Activated naive CD4-positive, alpha-beta T cell treated with anti-CD3 and anti-CD28 coated beads, Interleukin-2, amount 50 U/mL, for 24 hours (primary cell): ENCODE results near the gene UNKL.

Experiments
- H3K27ac Mint-ChIP-seq: one replicate; pipeline ENCODE4 v1.8.0; 2021; ENCODE audit warnings: mild to moderate bottlenecking, mixed read lengths
- H3K27me3 Mint-ChIP-seq: one replicate; pipeline ENCODE4 v1.8.0; 2021; ENCODE audit warnings: mixed read lengths
- H3K36me3 Mint-ChIP-seq: one replicate; pipeline ENCODE4 v1.8.0; 2021; ENCODE audit warnings: mixed read lengths
- H3K4me1 Mint-ChIP-seq: one replicate; pipeline ENCODE4 v1.8.0; 2021; ENCODE audit warnings: mixed read lengths
- H3K4me3 Mint-ChIP-seq: one replicate; pipeline ENCODE4 v1.8.0; 2021; ENCODE audit warnings: mild to moderate bottlenecking, mixed read lengths
- H3K9me3 Mint-ChIP-seq: one replicate; pipeline ENCODE4 v1.8.0; 2021; ENCODE audit warnings: mixed read lengths

The UNKL gene

GRCh38 chr16:1401758-1402154, 12.7 kb downstream of the UNKL start:
- Mint-ChIP-seq H3K9me3 (no peaks in the 10 kb centered on the region), H3K27me3 (no peaks in the 10 kb centered on the region), H3K27ac (no peak overlapping the region), H3K4me3 (no peak overlapping the region), H3K36me3 (peaks cover 7% of the 10 kb centered on the region), H3K4me1 (peaks cover 9% of the 10 kb centered on the region)

GRCh38 chr16:1401061-1401757, 13.3 kb downstream of the UNKL start:
- no peaks in the 10 kb centered on the region for H3K27me3 Mint-ChIP-seq
- no peaks in the 10 kb centered on the region for H3K9me3 Mint-ChIP-seq
- peaks cover 7% of the 10 kb centered on the region for H3K36me3 Mint-ChIP-seq
- H3K4me3 Mint-ChIP-seq = no peak overlapping the region
- H3K4me1 Mint-ChIP-seq = peaks cover 9% of the 10 kb centered on the region
- H3K27ac Mint-ChIP-seq = no peak overlapping the region

GRCh38 chr16:1398826-1399581, 15.5 kb downstream of the UNKL start:
- H3K4me3 Mint-ChIP-seq = no peak overlapping the region
- H3K36me3 Mint-ChIP-seq = peaks cover 7% of the 10 kb centered on the region
- H3K27ac Mint-ChIP-seq = no peak overlapping the region
- no peaks in the 10 kb centered on the region for H3K27me3 Mint-ChIP-seq
- H3K4me1 Mint-ChIP-seq = peaks cover 4% of the 10 kb centered on the region
- no peaks in the 10 kb centered on the region for H3K9me3 Mint-ChIP-seq

- Mint-ChIP-seq H3K9me3 (no peaks in the 10 kb centered on the region), H3K4me3 (no peak overlapping the region), H3K4me1 (peaks cover 2% of the 10 kb centered on the region), H3K36me3 (peaks cover 5% of the 10 kb centered on the region), H3K27ac (no peak overlapping the region), H3K27me3 (no peaks in the 10 kb centered on the region)
Observed at GRCh38 chr16:1398351-1398750, 16.2 kb downstream of the UNKL start.

- peaks cover 5% of the 10 kb centered on the region for H3K36me3 Mint-ChIP-seq
- H3K4me1 Mint-ChIP-seq = no peaks in the 10 kb centered on the region
- no peaks in the 10 kb centered on the region for H3K9me3 Mint-ChIP-seq
- H3K27me3 Mint-ChIP-seq = no peaks in the 10 kb centered on the region
- H3K4me3 Mint-ChIP-seq = no peak overlapping the region
- no peak overlapping the region for H3K27ac Mint-ChIP-seq
Observed at GRCh38 chr16:1397779-1398178, 16.7 kb downstream of the UNKL start.

- no peaks in the 10 kb centered on the region for H3K4me1 Mint-ChIP-seq
- no peaks in the 10 kb centered on the region for H3K9me3 Mint-ChIP-seq
Observed at GRCh38 chr16:1395444-1396031, 19.0 kb downstream of the UNKL start.

GRCh38 chr16:1394367-1394951, 20.0 kb downstream of the UNKL start:
- Mint-ChIP-seq H3K9me3 (no peaks in the 10 kb centered on the region), H3K27me3 (no peaks in the 10 kb centered on the region), H3K4me3 (no peak overlapping the region), H3K27ac (no peak overlapping the region), H3K4me1 (no peaks in the 10 kb centered on the region), H3K36me3 (no peaks in the 10 kb centered on the region)

More at GRCh38 chr16:1395444-1396031, 19.0 kb downstream of the UNKL start:
- no peaks in the 10 kb centered on the region for H3K27me3 Mint-ChIP-seq
- no peak overlapping the region for H3K4me3 Mint-ChIP-seq
- no peak overlapping the region for H3K27ac Mint-ChIP-seq
- no peaks in the 10 kb centered on the region for H3K36me3 Mint-ChIP-seq

- Mint-ChIP-seq H3K9me3 (no peaks in the 10 kb centered on the region), H3K36me3 (no peaks in the 10 kb centered on the region), H3K27me3 (no peaks in the 10 kb centered on the region)
Observed at GRCh38 chr16:1393613-1394176, 20.8 kb downstream of the UNKL start.

GRCh38 chr16:1392826-1393225, 21.7 kb downstream of the UNKL start:
- Mint-ChIP-seq H3K4me3 (no peak overlapping the region), H3K36me3 (no peaks in the 10 kb centered on the region), H3K27ac (no peak overlapping the region), H3K9me3 (no peaks in the 10 kb centered on the region), H3K27me3 (no peaks in the 10 kb centered on the region), H3K4me1 (no peaks in the 10 kb centered on the region)

More at GRCh38 chr16:1393613-1394176, 20.8 kb downstream of the UNKL start:
- no peak overlapping the region for H3K4me3 Mint-ChIP-seq
- no peak overlapping the region for H3K27ac Mint-ChIP-seq
- no peaks in the 10 kb centered on the region for H3K4me1 Mint-ChIP-seq

- no peaks in the 10 kb centered on the region for H3K36me3 Mint-ChIP-seq
- H3K27ac Mint-ChIP-seq = no peak overlapping the region
- no peaks in the 10 kb centered on the region for H3K27me3 Mint-ChIP-seq
- no peak overlapping the region for H3K4me3 Mint-ChIP-seq
- H3K9me3 Mint-ChIP-seq = no peaks in the 10 kb centered on the region
- H3K4me1 Mint-ChIP-seq = no peaks in the 10 kb centered on the region
Observed at GRCh38 chr16:1390239-1390779, 24.2 kb downstream of the UNKL start.

- Mint-ChIP-seq H3K4me1 (no peaks in the 10 kb centered on the region), H3K36me3 (no peaks in the 10 kb centered on the region), H3K27me3 (no peaks in the 10 kb centered on the region), H3K27ac (no peak overlapping the region), H3K4me3 (no peak overlapping the region), H3K9me3 (no peaks in the 10 kb centered on the region)
Observed at GRCh38 chr16:1389762-1390161, 24.7 kb downstream of the UNKL start.

GRCh38 chr16:1387331-1387730, 27.2 kb downstream of the UNKL start:
- no peaks in the 10 kb centered on the region for H3K36me3 Mint-ChIP-seq
- H3K27ac Mint-ChIP-seq = no peak overlapping the region
- H3K9me3 Mint-ChIP-seq = no peaks in the 10 kb centered on the region
- no peaks in the 10 kb centered on the region for H3K4me1 Mint-ChIP-seq
- no peaks in the 10 kb centered on the region for H3K27me3 Mint-ChIP-seq
- no peak overlapping the region for H3K4me3 Mint-ChIP-seq

- Mint-ChIP-seq H3K27ac (no peak overlapping the region), H3K4me3 (no peak overlapping the region), H3K36me3 (peaks cover 3% of the 10 kb centered on the region)
Observed at GRCh38 chr16:1385232-1385631, 29.3 kb downstream of the UNKL start.

GRCh38 chr16:1383556-1383955, 30.9 kb downstream of the UNKL start:
- H3K9me3 Mint-ChIP-seq = no peaks in the 10 kb centered on the region
- H3K27me3 Mint-ChIP-seq = no peaks in the 10 kb centered on the region
- no peak overlapping the region for H3K27ac Mint-ChIP-seq
- H3K4me1 Mint-ChIP-seq = peaks cover 4% of the 10 kb centered on the region
- peaks cover 5% of the 10 kb centered on the region for H3K36me3 Mint-ChIP-seq
- H3K4me3 Mint-ChIP-seq = no peak overlapping the region

More at GRCh38 chr16:1385232-1385631, 29.3 kb downstream of the UNKL start:
- Mint-ChIP-seq H3K27me3 (no peaks in the 10 kb centered on the region), H3K4me1 (no peaks in the 10 kb centered on the region), H3K9me3 (no peaks in the 10 kb centered on the region)

- Mint-ChIP-seq H3K4me1 (peaks cover 10% of the 10 kb centered on the region), H3K36me3 (peaks cover 5% of the 10 kb centered on the region), H3K27me3 (no peaks in the 10 kb centered on the region)
Observed at GRCh38 chr16:1381612-1382406, 32.7 kb downstream of the UNKL start.

More at GRCh38 chr16:1381612-1382406, 32.7 kb downstream of the UNKL start:
- Mint-ChIP-seq H3K4me3 (no peak overlapping the region), H3K9me3 (no peaks in the 10 kb centered on the region), H3K27ac (no peak overlapping the region)
